ENCODE measurements around the gene ARHGAP10.

Gene ARHGAP10

GRCh38 chr4:147955827-147956558, 224.1 kb downstream of the ARHGAP10 start:
- no peak for DNase-seq (ENCODE audit: low spot score)

DNA sequence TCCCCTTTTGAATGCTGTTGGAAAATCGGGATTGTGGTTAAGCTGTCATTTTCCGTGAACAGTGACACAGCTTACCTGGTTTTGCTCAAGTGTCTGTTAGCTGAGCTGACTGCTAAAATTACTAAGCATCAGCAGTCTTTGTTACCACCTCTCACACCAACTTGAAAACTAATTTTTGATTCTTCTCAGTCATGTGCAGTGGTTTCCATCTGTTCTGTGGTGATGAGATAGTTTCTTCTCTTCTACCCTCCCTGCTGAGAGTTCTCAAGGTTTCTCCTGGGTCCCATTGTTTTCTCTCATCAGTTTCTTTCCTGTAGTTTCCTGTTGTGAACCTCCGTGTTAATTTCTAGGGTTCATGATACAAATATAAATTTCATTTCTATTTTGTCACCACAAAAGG, 225.6 kb downstream of the ARHGAP10 start:
- DNase-seq (ENCODE audit: low spot score) = no peak

- no peak for DNase-seq (ENCODE audit: low spot score)
These were observed 226.2 kb downstream of the ARHGAP10 start for GRCh38 chr4:147958057-147958456.

GRCh38 chr4:147958489-147959065, 226.7 kb downstream of the ARHGAP10 start:
- DNase-seq (ENCODE audit: low spot score) = no peak

- no peak for DNase-seq (ENCODE audit: low spot score)
These were observed 229.1 kb downstream of the ARHGAP10 start for GRCh38 chr4:147960971-147961370.

DNA sequence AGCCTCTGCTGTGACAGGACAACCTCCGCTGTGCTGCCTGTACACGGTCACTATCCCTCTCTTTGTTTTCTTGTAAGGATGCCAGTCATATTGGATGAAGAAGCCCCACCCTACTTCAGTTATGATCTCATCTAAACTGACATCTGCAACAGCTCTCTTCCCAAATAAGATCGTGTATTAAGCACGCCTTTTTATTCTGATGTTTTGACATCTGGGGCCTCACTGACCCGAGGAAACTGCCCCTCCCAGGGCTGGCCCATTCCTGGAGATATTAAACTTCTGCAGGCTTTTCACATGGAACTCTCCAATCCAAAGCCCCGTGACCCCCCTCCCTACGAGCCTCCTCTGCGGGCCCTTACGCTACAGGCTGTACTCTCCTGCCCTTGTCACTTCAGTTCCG, 232.0 kb downstream of the ARHGAP10 start:
- no peak for DNase-seq (ENCODE audit: low spot score)

DNA sequence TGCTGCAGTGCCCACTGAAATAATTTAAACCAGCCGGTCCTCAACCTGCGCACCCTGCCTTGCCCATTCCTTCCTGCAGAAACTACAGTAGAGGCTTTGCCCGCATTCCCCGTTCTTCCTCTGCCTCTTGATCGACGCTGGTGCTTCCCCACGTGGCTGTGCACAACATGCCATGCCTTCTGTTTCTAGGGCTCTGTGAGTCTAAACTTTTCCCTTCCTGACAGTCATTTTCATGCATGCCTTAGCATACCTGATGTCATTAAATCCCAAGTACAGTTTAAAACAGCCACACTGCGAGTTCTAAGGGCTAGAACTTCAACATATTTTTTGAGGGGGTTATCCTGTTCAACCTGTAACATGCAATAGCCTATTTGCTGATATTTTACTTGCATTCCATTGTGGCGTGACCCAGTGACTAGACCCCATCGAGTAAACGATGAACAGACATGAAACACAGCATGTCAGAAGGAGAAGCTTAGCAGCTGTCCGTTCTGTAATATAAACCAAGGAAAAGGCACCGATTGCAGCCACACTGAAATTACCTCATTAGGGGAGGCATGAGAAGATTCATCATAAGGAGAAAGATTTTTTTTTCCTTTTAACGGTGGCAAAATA, 232.5 kb downstream of the ARHGAP10 start:
- no peak for DNase-seq (ENCODE audit: low spot score)

DNA sequence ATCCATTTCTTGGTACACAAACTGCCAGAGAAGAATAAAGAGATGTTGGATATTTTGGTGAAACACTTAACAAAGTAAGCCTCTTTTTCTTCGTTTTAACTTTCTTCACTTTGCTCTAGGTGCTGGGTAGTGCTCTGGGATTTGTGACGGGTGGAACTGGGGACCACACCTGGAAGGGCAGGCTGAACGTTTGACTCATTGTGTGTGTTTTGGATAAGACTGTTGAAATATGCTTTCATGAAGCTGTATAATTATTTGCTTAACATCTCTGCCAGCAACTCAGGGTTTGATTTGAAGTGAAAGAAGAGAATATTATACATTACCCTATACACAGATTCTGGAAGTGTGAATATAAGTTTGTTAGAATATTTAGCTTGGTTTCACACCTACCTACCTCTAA, 233.2 kb downstream of the ARHGAP10 start:
- DNase-seq (ENCODE audit: low spot score) = no peak

GRCh38 chr4:147965873-147966272, 234.0 kb downstream of the ARHGAP10 start:
- no peak for DNase-seq (ENCODE audit: low spot score)

DNA sequence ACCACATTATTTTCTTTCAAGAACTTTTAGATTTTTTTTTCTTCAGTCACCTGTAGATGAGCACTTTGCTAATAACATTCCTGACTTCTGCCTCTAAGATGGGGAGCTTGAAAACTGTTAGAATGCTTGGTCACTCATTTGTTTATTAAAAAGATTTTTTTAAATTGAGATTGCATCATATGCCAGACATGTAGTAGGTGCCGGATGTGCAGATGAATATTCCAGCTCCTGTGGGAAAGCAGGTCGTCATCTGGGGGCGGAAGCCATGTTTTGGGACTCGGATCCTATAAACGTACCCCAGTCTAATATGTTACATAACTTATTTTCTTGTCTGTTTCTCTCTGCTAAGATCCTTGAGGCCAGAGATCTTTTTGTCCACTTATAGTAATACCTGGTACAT, 236.8 kb downstream of the ARHGAP10 start:
- DNase-seq (ENCODE audit: low spot score) = no peak

DNA sequence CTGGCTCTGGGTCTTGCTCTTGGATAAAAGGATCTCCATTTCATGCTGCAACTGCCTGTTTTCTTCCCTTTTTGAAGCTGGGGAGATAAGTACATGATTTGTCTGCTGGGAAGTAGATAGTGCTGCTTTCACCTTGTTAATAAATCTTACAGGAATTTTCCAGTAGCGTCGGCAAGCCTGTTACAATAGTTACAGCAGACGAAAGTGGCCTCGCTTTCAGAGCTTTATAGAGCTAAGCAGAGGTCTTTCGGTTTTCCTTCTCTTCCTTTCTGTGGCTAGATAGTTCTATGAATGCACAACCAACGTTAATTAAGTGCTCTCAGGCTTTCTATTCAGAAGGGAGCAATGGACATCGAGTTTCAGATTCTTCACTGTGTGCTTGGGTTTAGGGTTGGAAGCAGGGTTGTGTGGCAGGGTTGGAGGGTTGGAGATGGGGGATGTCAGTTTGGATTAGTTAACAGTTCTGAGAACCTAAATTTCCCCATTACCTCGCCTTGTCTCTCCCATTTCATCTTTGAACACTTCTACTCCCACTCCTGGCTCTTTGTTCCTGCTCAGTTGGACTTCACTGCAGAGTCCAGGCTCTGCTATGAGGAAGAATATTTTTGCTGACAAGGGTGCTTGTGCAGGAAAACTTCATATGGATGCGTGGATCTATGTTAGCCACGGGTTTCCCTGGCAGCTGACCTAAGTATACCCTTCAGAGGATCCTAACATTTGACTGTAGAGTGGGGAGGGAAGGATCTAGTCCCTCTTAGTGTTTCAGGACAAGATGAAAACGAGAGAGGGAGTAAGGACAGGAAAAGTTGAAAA, 237.9 kb downstream of the ARHGAP10 start:
- no peak for DNase-seq (ENCODE audit: low spot score)

DNA sequence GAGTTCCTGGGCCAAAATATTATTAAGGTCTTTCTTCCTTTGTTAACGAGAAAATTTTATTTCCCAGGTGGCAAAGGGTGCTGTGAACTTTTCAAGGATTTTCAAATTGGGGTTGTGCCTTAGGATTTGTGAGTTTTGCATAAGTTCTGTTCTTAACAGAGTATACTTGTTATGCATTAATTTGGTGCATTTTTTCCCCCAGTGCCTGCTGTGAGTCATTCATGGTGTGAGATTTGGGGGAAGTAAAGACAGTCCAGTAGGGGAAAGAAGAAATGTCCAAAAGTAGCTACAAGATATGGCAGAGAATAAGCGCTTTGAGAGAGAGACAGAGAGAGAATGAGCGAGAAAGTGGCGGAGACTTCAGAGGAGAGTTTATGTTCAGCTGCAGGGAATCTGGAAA, 239.2 kb downstream of the ARHGAP10 start:
- DNase-seq (ENCODE audit: low spot score) = no peak

DNA sequence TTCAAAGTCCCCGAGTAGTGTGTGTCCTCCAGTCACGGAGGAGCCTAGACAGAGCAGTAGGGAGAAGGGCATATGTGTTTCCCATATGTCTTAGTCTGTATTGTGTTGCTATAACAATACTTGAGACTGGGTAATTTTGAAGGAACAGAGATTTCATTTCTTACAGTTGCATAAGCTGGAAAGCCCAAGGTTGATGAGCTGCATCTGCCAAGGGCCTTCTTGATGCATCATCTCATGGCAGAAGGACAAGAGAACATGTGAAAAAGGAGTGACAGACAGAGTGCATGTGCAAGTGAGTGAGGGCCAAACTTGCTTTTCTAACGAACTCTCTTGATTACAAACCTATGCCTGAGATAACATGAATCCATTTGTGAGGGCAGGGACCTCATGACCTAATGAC, 243.4 kb downstream of the ARHGAP10 start:
- DNase-seq (ENCODE audit: low spot score) = no peak

GRCh38 chr4:147975933-147976928, 244.3 kb downstream of the ARHGAP10 start:
- no peak for DNase-seq (ENCODE audit: low spot score)

DNA sequence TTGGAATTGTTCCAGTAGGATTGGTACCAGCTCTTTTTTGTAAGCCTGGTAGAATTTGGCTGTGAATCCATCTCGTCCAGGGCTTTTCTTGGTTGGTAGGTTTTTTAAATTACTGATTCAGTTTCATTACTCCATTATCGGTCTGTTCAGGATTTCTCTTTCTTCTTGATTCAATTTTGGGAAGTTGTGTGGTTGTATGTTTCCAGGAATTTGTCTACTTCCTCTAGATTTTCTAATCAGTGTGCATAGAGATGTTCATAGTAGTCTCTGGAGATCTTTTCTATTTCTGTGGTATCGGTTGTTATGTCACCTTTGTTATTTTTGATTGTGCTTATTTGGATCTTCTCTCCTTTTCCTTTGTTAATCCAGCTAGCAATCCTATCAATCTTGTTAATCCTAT, 248.7 kb downstream of the ARHGAP10 start:
- no peak for DNase-seq (ENCODE audit: low spot score)

- no peak for DNase-seq (ENCODE audit: low spot score)
These were observed 249.4 kb downstream of the ARHGAP10 start for GRCh38 chr4:147981305-147981704.

DNA sequence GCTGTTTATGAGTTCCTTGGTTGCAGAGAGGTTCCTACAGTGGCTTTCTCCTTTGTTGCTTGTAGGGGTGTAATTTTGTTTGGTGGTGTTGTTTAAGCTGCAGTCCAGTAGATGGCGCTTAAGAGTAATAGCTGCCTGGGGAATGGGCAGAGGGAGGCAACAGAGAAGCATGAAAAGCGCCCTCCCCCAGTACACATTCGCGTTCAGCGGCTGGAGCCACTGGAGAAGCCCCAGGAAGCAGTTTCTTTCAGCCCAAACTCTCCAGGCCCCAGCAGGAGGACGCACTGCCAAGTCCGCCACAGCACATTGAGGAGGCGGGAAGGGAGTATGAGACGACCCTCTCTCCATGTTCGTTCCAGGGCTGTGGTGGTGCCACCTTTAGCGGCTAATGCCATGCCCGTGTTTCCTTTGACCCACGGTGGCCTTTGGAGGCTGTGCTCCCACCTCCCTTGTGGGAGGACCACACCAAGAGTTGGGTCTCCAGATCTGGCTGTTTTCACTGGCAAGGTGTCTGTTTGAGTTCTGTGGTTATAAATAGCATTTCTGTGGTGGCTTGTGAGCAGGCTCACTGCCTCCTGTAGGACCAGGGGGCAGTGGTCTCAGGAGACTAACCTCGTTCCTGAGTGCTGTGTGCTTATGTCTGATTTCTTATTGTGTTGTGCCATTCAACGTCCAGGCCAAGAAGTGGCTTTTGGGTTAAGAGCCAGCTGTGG, 252.3 kb downstream of the ARHGAP10 start:
- DNase-seq (ENCODE audit: low spot score) = peak; percentile 59

- DNase-seq (ENCODE audit: low spot score) = no peak
These were observed 252.9 kb downstream of the ARHGAP10 start for GRCh38 chr4:147984778-147985138.

DNA sequence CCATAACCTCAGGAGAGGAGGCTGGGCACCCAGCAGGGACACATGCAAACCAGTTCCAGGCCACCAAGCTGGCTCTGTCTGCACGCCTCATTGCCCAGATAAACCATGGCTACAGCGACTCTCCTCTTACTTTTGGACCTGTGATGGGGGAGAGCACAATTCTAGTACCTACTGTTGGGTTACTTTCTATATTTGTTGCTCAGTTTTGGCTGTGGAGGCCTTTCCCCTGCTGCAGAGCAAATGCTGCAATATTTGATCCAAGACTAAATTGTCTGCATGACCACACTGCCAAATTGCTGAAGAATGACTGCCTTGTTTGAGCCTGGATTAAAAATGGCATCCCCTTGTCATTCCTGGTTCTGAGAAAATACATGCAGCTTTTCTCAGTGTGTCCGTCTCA, 253.5 kb downstream of the ARHGAP10 start:
- no peak for DNase-seq (ENCODE audit: low spot score)

GRCh38 chr4:147987252-147987651, 255.4 kb downstream of the ARHGAP10 start:
- DNase-seq (ENCODE audit: low spot score) = no peak
